Esophagus muscularis mucosa (tissue), 4 donors: ENCODE results near the gene PRSS48.

Experiments used
- CTCF ChIP-seq, 3 experiments: fragments of 200-600 bp in 2 of 3; fragments of 450-650 bp in 1 of 3; sonication (generic) in 2 of 3; IDR thresholded peaks; one replicate each; pipeline ENCODE4 v1.5.1; 2017 to 2019; ENCODE audit warnings: antibody characterized with exemption in 3 of 3, mild to moderate bottlenecking in 2 of 3, moderate library complexity in 1 of 3
- EP300 ChIP-seq: sonication (generic); formaldehyde crosslinking; IDR thresholded peaks from one replicate; pipeline ENCODE4 v1.6.1; 2017; ENCODE audit warnings: antibody characterized with exemption
- POLR2A ChIP-seq: fragments of 450-650 bp; IDR thresholded peaks from one replicate; pipeline ENCODE4 v1.6.1; 2017; ENCODE audit warnings: antibody characterized with exemption, moderate library complexity, mild to moderate bottlenecking, low read depth
- POLR2AphosphoS5 ChIP-seq, 2 donors: sonication (generic); formaldehyde crosslinking; IDR thresholded peaks; one replicate each; pipeline ENCODE4 v1.6.1; 2017; ENCODE audit warnings: antibody characterized with exemption in 2 of 2

GRCh38 chr4:151318307-151319006 is 41.5 kb downstream of the PRSS48 start:
- TF ChIP-seq POLR2AphosphoS5 (IDR thresholded peaks at IDR 0.05) = no peak
- TF ChIP-seq CTCF (IDR thresholded peaks at IDR 0.05) = no peak
- TF ChIP-seq POLR2A = no peak
- no peak for TF ChIP-seq EP300
